GM03348 (cell line): ENCODE results near the gene EIF4G1.

Source experiments
- DNase-seq: peaks from one replicate; pipeline ENCODE4 v3.0.0; 2012; ENCODE audit warnings: low spot score

The EIF4G1 gene

GRCh38 chr3:184352149-184352785, 37.9 kb downstream of the EIF4G1 start:
- no peak for DNase-seq

GRCh38 chr3:184352897-184353545, 38.6 kb downstream of the EIF4G1 start:
- DNase-seq = no peak

- DNase-seq = no peak
These were observed 39.1 kb downstream of the EIF4G1 start for GRCh38 chr3:184353546-184353941.

- peak; percentile 79 for DNase-seq
These were observed 39.8 kb downstream of the EIF4G1 start for GRCh38 chr3:184354121-184354728.

GRCh38 chr3:184354754-184355153, 40.3 kb downstream of the EIF4G1 start:
- no peak for DNase-seq

GRCh38 chr3:184355261-184356040, 41.0 kb downstream of the EIF4G1 start:
- DNase-seq = no peak

GRCh38 chr3:184357248-184358123, 43.1 kb downstream of the EIF4G1 start:
- DNase-seq = no peak

- no peak for DNase-seq
These were observed 43.8 kb downstream of the EIF4G1 start for GRCh38 chr3:184358124-184358767.

GRCh38 chr3:184358921-184359350, 44.5 kb downstream of the EIF4G1 start:
- DNase-seq = no peak

- DNase-seq = no peak
These were observed 45.2 kb downstream of the EIF4G1 start for GRCh38 chr3:184359610-184360009.

- no peak for DNase-seq
These were observed 45.9 kb downstream of the EIF4G1 start for GRCh38 chr3:184360070-184360928.

GRCh38 chr3:184360929-184361531, 46.6 kb downstream of the EIF4G1 start:
- no peak for DNase-seq

GRCh38 chr3:184361532-184361931, 47.1 kb downstream of the EIF4G1 start, which contains the start of the genes CLCN2 and POLR2H:
Gene CLCN2 (minus strand): TSS chr3:184361605. CDS start chr3:184361479, 126 bp downstream.
Gene POLR2H (plus strand): TSS chr3:184361710. CDS start chr3:184363493, 1,783 bp downstream.
- DNase-seq = peak; percentile 91

- peak; percentile 68 for DNase-seq
These were observed 47.7 kb downstream of the EIF4G1 start for GRCh38 chr3:184361932-184362667.

- peak; percentile 98 for DNase-seq
These were observed 48.5 kb downstream of the EIF4G1 start for GRCh38 chr3:184362668-184363546.

GRCh38 chr3:184366619-184367289, 52.3 kb downstream of the EIF4G1 start:
- DNase-seq = no peak

- DNase-seq = no peak
These were observed 53.7 kb downstream of the EIF4G1 start for GRCh38 chr3:184368116-184368515.
